ENCODE data around the gene CYP26B1.

DNA sequence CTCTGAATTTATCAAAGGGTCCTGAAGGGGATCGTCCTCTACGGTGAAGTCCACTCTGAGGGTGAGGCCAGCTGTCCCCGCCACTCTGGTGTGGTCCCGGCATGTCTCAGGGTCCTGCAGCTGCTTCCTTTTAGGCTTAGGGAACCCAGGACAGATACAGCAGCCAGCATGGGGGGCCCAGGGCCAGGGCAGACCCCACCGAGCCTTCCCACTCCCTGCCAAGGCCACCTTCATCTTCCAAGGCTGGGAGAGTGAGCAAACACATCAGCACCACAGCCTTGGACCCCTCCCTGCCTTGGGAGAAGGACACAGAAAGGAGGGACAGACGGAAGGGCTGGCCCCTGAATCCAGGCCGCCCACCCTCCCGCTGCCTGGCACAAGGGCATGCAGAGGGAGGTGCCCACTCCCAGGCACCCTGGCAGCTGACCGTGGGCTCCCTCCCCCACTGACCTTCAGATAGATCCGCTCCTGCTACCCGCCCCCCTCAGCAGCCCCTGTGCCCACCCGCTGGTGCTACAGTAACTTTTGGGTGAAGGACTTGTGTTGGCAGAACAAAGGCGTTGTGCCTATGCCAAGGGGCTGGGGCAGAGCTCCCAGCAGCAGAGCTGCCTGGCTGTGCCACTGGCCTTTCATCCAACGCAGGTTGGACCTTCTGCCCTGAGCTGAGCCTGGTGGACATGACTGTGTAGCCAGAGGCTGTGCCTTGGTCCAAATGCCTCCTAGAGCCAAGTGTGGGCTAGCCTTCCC is 7.6 kb downstream of the CYP26B1 start:
- TF ChIP-seq, protein P1, sequence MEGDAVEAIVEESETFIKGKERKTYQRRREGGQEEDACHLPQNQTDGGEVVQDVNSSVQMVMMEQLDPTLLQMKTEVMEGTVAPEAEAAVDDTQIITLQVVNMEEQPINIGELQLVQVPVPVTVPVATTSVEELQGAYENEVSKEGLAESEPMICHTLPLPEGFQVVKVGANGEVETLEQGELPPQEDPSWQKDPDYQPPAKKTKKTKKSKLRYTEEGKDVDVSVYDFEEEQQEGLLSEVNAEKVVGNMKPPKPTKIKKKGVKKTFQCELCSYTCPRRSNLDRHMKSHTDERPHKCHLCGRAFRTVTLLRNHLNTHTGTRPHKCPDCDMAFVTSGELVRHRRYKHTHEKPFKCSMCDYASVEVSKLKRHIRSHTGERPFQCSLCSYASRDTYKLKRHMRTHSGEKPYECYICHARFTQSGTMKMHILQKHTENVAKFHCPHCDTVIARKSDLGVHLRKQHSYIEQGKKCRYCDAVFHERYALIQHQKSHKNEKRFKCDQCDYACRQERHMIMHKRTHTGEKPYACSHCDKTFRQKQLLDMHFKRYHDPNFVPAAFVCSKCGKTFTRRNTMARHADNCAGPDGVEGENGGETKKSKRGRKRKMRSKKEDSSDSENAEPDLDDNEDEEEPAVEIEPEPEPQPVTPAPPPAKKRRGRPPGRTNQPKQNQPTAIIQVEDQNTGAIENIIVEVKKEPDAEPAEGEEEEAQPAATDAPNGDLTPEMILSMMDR (IDR thresholded peaks at IDR 0.05) = no peak
- TF ChIP-seq POLR2A (IDR thresholded peaks at IDR 0.05) = no peak
